Astrocyte (in vitro differentiated cells and primary cell): ENCODE data around the gene FSIP1. TPM values are rescaled to one million over a fixed set of nuclear protein-coding genes. Genes with fewer than 3 reads are reported as not detected.

Experiments used
- DNase-seq: peaks from one replicate; pipeline ENCODE4 v3.0.0-alpha.2; 2010; ENCODE audit warnings: low read depth
- FAIRE-seq: peaks from 2 replicates; lab custom pipeline; 2011; peaks lifted over from hg19 to GRCh38; lab: Jason Lieb, UNC
- H2AFZ ChIP-seq: 2 replicates; pipeline ENCODE4 v1.6.0; 2012; ENCODE audit warnings: low read depth, low read length, inconsistent platforms
- H3K27ac ChIP-seq: 2 replicates; pipeline ENCODE4 v1.5.1; 2011; ENCODE audit warnings: low read depth, low read length, inconsistent platforms
- H3K27me3 ChIP-seq: 2 replicates; pipeline ENCODE4 v1.6.0; 2011; ENCODE audit warnings: low read length, inconsistent platforms; ENCODE audit not compliant: insufficient read depth
- H3K36me3 ChIP-seq: 2 replicates; pipeline ENCODE4 v1.5.1; 2011; ENCODE audit warnings: low read length, inconsistent platforms; ENCODE audit not compliant: insufficient read depth
- H3K4me1 ChIP-seq: 2 replicates; pipeline ENCODE4 v1.5.1; 2011; ENCODE audit warnings: low read length, inconsistent platforms; ENCODE audit not compliant: insufficient read depth
- H3K4me2 ChIP-seq: 2 replicates; pipeline ENCODE4 v1.6.0; 2012; ENCODE audit warnings: low read length, inconsistent platforms
- H3K4me3 ChIP-seq: 2 replicates; pipeline ENCODE4 v1.5.1; 2011; ENCODE audit warnings: low read depth, mild to moderate bottlenecking, low read length, inconsistent platforms; ENCODE audit not compliant: insufficient read depth
- H3K79me2 ChIP-seq: 2 replicates; pipeline ENCODE4 v1.6.0; 2012; ENCODE audit warnings: mild to moderate bottlenecking, low read length, inconsistent platforms; ENCODE audit not compliant: insufficient read depth
- H3K9ac ChIP-seq: 2 replicates; pipeline ENCODE4 v1.6.0; 2012; ENCODE audit warnings: mild to moderate bottlenecking, low read length, inconsistent platforms
- H3K9me3 ChIP-seq: 2 replicates; pipeline ENCODE4 v1.5.1; 2012; ENCODE audit warnings: low read depth, mild to moderate bottlenecking, low read length, inconsistent platforms; ENCODE audit not compliant: insufficient read depth
- H4K20me1 ChIP-seq: 2 replicates; pipeline ENCODE4 v1.6.0; 2012; ENCODE audit warnings: low read length, inconsistent platforms; ENCODE audit not compliant: insufficient read depth
- H3K27ac Mint-ChIP-seq: one replicate; pipeline ENCODE4 v1.8.0; 2021; ENCODE audit warnings: mild to moderate bottlenecking, mixed read lengths; ENCODE audit not compliant: unreplicated experiment
- H3K27me3 Mint-ChIP-seq: one replicate; pipeline ENCODE4 v1.8.0; 2021; ENCODE audit warnings: low read depth, mixed read lengths; ENCODE audit not compliant: unreplicated experiment
- H3K36me3 Mint-ChIP-seq: one replicate; pipeline ENCODE4 v1.8.0; 2021; ENCODE audit warnings: low read depth, mixed read lengths; ENCODE audit not compliant: unreplicated experiment
- H3K4me1 Mint-ChIP-seq: one replicate; pipeline ENCODE4 v1.8.0; 2021; ENCODE audit warnings: low read depth, mixed read lengths; ENCODE audit not compliant: unreplicated experiment
- H3K4me3 Mint-ChIP-seq: one replicate; pipeline ENCODE4 v1.8.0; 2021; ENCODE audit warnings: mild to moderate bottlenecking, moderate library complexity, mixed read lengths; ENCODE audit not compliant: unreplicated experiment
- H3K9me3 Mint-ChIP-seq: one replicate; pipeline ENCODE4 v1.8.0; 2021; ENCODE audit warnings: mild to moderate bottlenecking, mixed read lengths; ENCODE audit not compliant: unreplicated experiment
- EZH2 ChIP-seq: IDR thresholded peaks from 2 replicates; pipeline ENCODE4 v1.6.1; 2012; ENCODE audit warnings: mild to moderate bottlenecking, low read length, inconsistent platforms; ENCODE audit not compliant: insufficient read depth
- total RNA-seq: library from RNA; stranded (reverse); gene quantifications from 2 replicates; pipeline ENCODE4 v1.2.1, GENCODE V29; 2021
- TF ChIP-seq, protein P1 (sequence below): IDR thresholded peaks from 2 replicates; pipeline ENCODE4 v1.5.1; 2011; ENCODE audit warnings: low read depth, mild to moderate bottlenecking, inconsistent platforms, low read length, moderate library complexity; ENCODE audit not compliant: insufficient read depth

The FSIP1 gene
- total RNA-seq, 1 donor from 2014 or later = 0.77 TPM

DNA sequence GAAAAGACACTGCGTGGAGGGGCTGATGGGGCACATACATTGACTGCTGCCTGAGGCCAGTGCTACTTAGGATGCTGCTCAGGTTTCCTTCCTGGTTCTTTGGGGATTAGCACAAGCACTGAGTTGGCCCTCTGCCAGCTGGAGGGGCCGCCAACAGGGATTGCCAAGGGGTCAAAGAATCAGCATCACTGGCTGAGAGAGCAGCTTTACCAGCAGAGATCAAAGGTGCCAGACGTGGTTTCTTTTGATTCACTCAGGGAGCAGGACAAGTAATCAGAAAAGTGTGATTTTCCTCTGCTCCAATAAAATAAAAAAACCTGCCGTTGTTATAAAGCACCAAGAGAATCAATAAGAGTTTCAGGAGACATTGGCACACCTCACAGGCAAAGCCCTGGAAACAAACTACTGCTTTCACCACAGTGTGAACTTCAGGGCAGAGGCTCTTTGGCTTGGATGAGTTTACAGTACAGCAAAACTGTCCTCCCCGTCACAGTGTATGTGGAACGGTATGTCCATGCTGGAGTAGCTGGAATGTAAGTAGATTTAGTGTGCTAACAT lies 45.8 kb upstream of the FSIP1 start:
- H3K27ac ChIP-seq = peak overlapping the region; percentile 17
- H3K79me2 ChIP-seq = peaks cover 89% of the 10 kb centered on the region
- peaks cover 12% of the 10 kb centered on the region for H3K36me3 Mint-ChIP-seq
- no peaks in the 10 kb centered on the region for H3K27me3 Mint-ChIP-seq
- H3K27me3 ChIP-seq = no peaks in the 10 kb centered on the region
- no peaks in the 10 kb centered on the region for H3K9me3 ChIP-seq
- peak overlapping the region; percentile 55 for H3K27ac Mint-ChIP-seq
- no peak for FAIRE-seq
- TF ChIP-seq EZH2 = no peak
- DNase-seq = peak; percentile 72
- peak overlapping the region; percentile 42 for H3K4me2 ChIP-seq
- no peak overlapping the region for H2AFZ ChIP-seq
- peaks cover 9% of the 10 kb centered on the region for H3K9me3 Mint-ChIP-seq
- no peaks in the 10 kb centered on the region for H3K36me3 ChIP-seq
- no peak overlapping the region for H3K4me3 ChIP-seq
- H3K4me3 Mint-ChIP-seq = no peak overlapping the region
- peaks cover 17% of the 10 kb centered on the region for H3K4me1 ChIP-seq
- H3K4me1 Mint-ChIP-seq = peaks cover 23% of the 10 kb centered on the region
- peaks cover 26% of the 10 kb centered on the region for H4K20me1 ChIP-seq
- peak overlapping the region; percentile 12 for H3K9ac ChIP-seq

DNA sequence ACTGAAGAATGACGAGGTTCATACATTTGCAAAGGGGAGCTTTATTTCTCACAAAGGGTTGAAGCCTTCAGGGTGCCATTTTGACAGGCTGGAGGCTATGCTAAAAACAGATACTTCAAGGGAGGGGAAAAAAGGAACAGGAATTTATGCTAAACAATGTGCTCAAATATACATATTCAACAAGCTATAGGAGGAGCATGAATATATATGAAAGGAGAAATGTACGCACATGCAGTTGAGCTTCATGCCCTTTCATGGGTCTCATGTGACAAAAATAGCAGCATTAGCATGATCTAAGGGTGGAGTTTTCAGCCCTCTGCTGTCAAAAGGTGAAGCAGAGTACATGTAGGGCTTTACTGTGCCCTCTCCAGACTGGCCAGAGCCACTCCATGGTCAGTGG lies 44.3 kb upstream of the FSIP1 start:
- Histone ChIP-seq H3K9me3 (no peaks in the 10 kb centered on the region), H3K4me3 (no peak overlapping the region), H3K27me3 (no peaks in the 10 kb centered on the region), H2AFZ (no peak overlapping the region), H3K9ac (no peak overlapping the region), H3K4me2 (no peak overlapping the region), H3K4me1 (peaks cover 9% of the 10 kb centered on the region), H3K36me3 (no peaks in the 10 kb centered on the region), H3K27ac (no peak overlapping the region), H3K79me2 (peaks cover 90% of the 10 kb centered on the region), H4K20me1 (peaks cover 31% of the 10 kb centered on the region)
- TF ChIP-seq, protein P1, sequence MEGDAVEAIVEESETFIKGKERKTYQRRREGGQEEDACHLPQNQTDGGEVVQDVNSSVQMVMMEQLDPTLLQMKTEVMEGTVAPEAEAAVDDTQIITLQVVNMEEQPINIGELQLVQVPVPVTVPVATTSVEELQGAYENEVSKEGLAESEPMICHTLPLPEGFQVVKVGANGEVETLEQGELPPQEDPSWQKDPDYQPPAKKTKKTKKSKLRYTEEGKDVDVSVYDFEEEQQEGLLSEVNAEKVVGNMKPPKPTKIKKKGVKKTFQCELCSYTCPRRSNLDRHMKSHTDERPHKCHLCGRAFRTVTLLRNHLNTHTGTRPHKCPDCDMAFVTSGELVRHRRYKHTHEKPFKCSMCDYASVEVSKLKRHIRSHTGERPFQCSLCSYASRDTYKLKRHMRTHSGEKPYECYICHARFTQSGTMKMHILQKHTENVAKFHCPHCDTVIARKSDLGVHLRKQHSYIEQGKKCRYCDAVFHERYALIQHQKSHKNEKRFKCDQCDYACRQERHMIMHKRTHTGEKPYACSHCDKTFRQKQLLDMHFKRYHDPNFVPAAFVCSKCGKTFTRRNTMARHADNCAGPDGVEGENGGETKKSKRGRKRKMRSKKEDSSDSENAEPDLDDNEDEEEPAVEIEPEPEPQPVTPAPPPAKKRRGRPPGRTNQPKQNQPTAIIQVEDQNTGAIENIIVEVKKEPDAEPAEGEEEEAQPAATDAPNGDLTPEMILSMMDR = no peak
- no peak for TF ChIP-seq EZH2
- FAIRE-seq (no peak), DNase-seq (no peak)
- Mint-ChIP-seq H3K9me3 (peaks cover 9% of the 10 kb centered on the region), H3K27ac (no peak overlapping the region), H3K4me3 (no peak overlapping the region), H3K4me1 (peaks cover 22% of the 10 kb centered on the region), H3K27me3 (no peaks in the 10 kb centered on the region), H3K36me3 (peaks cover 18% of the 10 kb centered on the region)

DNA sequence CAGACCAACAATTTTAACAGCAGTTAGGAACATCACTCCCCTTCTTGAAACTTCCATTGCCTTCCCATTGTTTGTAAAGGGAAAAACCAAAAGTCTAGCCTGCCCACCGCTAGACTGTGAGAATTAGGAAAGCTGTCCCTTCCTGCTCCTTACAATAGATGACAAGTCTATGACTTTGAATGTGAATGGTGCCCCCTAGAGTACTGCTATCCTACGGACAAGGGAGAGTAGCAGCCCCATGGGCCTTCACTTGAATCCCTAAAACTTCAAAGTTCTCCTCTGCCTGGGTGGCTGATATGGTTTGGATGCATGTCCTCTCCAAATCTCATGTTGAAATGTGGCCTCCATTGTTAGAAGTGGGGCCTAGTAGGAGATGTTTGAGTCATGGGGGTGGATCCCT lies 41.0 kb upstream of the FSIP1 start:
- no peak overlapping the region for H3K4me3 ChIP-seq
- H3K27me3 ChIP-seq = no peaks in the 10 kb centered on the region
- no peak overlapping the region for H3K4me2 ChIP-seq
- Mint-ChIP-seq H3K9me3 (peaks cover 3% of the 10 kb centered on the region), H3K27me3 (no peaks in the 10 kb centered on the region), H3K27ac (no peak overlapping the region), H3K4me1 (peaks cover 14% of the 10 kb centered on the region), H3K4me3 (no peak overlapping the region), H3K36me3 (peaks cover 12% of the 10 kb centered on the region)
- H4K20me1 ChIP-seq = peaks cover 39% of the 10 kb centered on the region
- no peak overlapping the region for H3K27ac ChIP-seq
- peaks cover 91% of the 10 kb centered on the region for H3K79me2 ChIP-seq
- peaks cover 7% of the 10 kb centered on the region for H3K4me1 ChIP-seq
- H3K9me3 ChIP-seq = no peaks in the 10 kb centered on the region
- DNase-seq (no peak), FAIRE-seq (no peak)
- H3K9ac ChIP-seq = no peak overlapping the region
- H3K36me3 ChIP-seq = no peaks in the 10 kb centered on the region
- H2AFZ ChIP-seq = no peak overlapping the region
- no peak for TF ChIP-seq EZH2
